GM11168 (cell line): ENCODE measurements around the gene ESYT3.

Source experiments
- in situ Hi-C: fragments of 300-500 bp; cut with MboI; formaldehyde crosslinking; loops from one replicate; pipeline ENCODE4 v1.12.0; 2022; ENCODE audit warnings: low sequenced_read_pairs; ENCODE audit not compliant: unreplicated experiment

The ESYT3 gene

DNA sequence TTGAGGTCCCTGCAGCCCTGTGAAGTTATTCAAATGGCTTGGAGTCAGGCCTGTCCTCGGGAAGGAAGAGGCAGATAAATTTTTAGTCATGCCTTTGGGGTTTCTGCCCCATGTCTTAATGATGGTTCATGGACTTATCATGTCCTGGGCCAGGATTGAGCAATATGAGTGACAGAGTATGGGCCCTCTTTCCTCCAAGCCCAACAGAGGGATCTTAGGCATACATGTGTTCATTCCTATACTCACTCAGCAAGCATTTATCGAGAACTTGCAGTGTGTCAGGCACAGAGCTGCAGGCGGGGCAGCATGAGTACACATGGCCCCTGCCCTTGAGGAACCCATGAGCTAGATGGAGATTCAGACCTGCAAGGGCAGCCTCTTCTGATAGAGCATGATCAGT, 6.2 kb downstream of the ESYT3 start:
- in situ Hi-C loops, result no loop called here

DNA sequence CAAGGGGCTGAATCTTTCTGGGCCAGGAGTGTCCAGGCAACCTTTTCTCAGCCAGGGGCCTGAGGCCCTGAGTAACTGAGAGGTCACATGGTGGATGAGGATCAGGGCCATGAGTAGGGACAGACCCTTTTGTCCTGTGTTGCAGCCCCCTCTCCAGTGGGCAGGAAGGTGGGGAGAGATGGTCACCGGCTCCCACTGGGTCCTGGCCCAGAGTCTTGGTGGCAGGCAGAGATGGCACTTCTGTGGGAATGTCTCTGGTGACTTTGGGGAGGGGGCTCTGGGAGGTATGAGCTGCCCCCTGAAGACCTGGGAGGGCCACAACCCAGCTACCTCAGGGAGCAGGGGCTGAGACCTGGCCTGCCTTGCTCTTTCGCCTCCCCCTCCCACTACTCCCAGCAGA, 6.8 kb downstream of the ESYT3 start:
- in situ Hi-C loops, result no loop called here

DNA sequence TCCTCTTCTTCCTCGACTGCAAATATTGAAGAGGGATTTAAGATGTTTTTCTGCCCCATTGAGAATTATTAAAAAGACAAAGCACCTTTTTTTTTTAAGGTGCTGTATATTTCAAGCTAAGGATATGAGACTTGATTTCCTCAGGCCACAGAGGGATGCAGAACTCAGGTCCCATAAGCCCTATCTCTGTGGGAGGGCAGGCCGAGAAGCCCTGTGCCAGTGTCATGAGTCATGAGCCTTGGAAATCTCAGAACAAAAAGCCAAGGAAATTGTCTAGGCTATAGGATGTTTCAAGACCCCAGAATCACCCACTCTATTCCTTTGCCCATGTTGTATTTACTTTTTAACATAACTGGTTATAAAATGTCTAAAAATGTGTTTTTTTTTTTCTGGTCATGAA, 7.3 kb downstream of the ESYT3 start:
- in situ Hi-C loops, result no loop called here

DNA sequence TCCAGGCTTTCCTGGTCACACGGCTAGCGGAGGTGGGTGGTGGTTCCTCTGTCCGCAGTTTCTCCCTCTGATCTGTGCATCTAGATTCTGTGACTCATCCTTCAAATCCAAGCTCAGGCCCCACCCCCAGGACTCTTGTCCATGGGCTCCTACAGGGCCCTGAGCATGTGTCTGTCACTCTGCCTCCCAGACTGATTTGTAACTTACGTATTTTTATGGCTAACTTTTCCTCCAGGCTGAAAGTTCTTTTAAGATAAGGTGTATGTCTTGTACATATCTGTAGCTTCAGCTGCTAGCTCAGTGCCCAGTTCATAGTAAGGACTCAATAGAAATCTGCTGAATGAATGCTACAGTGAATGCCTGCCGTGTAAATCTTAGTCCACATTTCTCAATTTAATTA, 8.0 kb downstream of the ESYT3 start:
- in situ Hi-C loops, result no loop called here

DNA sequence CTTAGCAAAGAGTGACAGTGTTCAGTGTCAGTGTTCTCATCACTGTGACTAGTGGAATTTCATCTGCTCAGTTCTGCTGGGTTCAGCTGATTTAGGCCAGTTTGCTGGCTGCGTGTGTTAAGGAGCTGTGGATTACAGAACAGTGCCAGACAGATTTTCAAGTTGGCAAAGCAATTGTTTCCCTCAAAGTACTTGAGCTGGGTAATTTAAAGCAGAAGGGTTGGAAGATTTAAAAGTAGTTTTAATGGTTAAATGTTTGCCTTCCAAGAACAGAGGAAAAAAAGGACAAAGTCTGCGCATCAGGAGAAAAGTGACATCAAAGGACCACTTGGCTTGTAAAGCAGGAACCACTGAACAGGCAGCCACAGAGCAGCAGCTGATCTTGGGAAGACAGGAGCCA, 8.7 kb downstream of the ESYT3 start:
- in situ Hi-C loops, result no loop called here

DNA sequence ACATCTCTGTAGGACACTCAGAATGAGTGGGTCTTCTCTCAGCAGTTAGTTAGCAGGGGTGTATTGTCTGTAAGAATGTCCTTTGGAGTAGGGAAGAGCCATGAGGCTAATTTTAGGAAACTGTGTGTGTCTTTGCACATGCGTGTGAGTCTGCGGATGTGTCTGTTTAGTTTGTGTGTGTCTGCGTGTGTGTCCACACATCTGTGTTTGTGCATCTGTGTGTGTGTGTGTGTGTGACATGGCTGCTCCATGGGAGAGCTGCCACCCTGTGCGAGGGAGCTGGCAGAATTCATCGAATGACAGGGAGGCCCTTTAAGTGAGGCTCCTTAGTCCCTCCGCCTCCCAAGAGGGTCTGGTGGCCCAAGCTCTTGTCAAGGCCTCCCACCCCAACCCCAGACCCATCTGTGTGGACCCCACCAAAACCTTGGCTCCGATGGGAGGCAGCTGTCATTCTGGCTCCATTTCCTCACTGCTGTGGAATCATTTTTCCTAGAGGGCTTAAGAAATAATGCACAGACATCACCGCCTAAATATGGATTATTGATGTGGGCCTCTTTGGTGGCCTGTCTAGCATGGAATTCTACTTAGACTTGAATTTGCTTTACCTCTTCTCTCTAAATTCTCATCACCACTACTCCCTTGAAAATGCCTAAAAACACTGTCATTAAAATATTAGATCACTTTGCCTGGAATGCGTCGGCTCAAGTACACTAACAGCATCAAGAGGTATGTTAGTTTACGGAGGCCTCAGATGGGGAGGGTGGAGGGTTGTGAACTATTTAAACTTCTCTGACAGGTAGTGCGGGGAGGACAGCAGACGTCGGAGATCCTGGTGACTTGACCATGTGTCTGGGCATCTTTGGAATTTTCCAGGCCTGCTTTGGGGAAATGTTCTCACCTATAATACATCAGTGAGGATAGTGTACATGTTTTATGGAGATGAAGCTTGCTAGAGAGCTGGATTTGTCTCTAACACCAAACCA, 9.4 kb downstream of the ESYT3 start:
- in situ Hi-C loops, result no loop called here

DNA sequence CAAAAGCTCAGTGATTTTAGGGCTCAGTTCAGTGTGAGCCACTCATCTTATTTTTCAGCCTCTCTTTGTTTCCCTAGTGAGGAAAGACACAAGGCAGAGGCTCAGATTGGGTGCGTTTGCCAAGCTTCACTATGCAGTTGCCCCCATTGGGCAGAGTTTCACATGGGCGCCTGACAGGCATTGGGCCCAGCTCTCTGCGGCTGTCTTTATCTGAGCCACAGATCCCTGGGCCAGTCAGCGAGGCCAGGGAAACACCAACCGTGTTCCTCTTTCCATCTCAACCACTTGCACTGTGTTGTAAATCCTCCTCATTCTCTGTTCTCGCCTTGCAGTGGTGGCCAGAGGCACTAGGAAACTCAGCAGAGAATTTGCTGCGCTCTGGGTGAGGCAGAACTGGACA, 10.8 kb downstream of the ESYT3 start:
- in situ Hi-C loops, result no loop called here

DNA sequence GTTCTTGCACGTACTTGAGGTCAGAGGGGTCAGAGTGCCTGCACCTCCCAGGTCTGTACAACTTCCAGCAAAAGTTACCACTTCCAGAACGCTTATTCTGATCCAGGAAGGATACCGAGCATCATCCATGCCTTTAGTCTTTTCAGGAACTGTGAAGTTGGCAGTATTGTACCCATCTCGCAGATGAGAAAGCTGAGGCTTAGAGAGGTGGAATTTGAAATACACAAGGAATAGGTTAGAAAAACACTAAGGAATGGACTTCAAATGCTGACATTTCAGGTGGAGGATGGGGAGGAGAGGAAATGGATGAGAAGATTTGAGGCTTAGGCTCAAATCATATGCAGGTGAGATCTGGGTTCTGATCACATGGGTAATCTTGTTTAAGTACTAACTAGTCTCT, 11.2 kb downstream of the ESYT3 start:
- in situ Hi-C loops, result no loop called here

DNA sequence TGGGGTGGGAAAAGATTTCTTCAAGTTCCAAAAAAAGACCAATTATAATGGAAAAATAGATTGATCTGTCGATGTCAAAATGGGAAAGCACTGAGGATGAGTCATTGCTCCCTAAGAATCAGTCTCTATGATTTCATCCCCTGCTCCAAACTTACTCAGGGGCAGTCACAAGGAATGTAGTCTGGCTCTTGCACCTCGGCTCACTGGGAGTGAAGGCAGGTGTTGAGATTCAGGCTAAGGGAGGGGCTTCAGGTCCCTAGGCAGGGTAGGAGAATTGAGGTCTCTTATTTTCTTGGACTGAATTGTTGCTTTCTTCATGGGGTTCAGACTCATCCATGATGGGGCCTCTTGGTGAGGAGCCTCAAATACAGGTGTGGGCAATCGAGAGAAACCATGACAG, 14.2 kb downstream of the ESYT3 start:
- in situ Hi-C loops, result no loop called here

DNA sequence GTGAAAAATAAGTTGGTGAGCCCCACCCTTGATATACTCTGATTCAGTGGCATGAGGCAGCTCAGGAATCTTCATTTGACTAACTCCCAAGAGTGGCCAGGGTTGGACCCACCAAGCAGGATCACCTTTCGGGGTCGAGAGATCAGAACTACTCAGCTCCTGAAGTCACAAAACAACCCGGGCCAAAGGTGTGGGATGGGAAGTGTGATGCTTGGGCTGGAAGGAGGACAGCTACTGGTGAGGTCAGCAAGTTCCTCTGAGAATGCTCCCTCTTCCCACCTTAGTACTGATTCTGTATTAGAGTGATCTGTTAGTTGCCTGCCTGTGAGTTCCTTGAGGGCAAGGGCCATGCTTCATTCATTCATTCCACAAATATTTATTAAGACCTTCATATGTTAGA, 15.1 kb downstream of the ESYT3 start:
- in situ Hi-C loops, result no loop called here

DNA sequence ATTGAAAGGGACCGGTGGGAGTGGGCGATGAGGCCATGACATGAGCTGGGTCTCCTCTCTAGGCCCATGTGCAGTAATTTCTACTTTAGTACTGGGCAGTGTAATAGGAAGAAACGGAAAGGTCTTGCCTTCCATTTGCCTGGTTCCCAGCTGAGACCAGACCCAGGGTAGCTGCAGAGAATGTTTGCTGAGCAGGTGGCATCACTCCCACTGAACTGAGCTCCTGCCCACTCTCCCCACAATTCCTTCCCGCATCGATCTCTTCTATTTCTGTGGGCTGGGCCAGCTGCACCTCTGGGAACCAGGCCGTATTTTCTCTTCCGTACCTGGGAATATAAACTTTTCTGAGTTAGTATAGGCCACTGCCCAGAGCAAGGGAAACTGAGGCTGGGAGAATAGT, 15.8 kb downstream of the ESYT3 start:
- in situ Hi-C loops, result loop anchor here (25.0 kb wide), 1 partner anchor 462 kb away; no protein-coding TSS in a partner anchor

DNA sequence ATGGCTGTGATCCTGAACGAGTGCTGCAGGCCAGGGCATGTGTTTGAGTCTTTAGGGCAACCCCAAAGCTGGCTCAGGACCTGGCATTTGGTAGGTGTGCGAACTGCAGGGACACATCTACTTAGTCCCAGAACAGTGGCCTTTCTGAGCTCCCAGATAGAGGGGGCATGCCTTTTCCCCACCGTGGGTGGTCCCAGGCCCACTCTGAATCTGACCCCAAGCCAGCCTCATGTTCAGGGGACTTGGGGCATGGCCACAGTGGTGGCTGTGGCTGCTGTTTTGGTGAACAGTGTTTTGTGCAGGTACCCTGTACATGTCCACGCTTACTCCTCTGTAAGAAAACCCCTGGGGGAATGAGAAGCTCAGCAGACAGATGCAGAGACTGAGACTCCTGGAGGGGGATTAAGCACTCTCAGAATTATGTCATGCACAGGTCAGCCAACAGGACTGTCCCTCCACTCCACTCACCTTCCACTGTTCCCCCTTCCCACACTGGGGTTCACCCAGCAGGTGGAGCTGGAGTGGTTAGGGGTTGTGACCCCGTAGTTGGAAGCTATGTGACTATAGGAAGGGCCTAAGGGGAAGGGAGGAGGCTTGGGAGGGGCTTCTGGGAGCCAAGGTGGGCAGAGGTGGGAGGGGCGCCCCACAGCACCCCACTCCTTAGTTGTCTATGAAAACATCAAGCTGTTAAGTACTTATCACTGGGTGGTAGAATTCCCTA, 16.4 kb downstream of the ESYT3 start:
- in situ Hi-C loops, result loop anchor here (25.0 kb wide), 1 partner anchor 461 kb away; no protein-coding TSS in a partner anchor

DNA sequence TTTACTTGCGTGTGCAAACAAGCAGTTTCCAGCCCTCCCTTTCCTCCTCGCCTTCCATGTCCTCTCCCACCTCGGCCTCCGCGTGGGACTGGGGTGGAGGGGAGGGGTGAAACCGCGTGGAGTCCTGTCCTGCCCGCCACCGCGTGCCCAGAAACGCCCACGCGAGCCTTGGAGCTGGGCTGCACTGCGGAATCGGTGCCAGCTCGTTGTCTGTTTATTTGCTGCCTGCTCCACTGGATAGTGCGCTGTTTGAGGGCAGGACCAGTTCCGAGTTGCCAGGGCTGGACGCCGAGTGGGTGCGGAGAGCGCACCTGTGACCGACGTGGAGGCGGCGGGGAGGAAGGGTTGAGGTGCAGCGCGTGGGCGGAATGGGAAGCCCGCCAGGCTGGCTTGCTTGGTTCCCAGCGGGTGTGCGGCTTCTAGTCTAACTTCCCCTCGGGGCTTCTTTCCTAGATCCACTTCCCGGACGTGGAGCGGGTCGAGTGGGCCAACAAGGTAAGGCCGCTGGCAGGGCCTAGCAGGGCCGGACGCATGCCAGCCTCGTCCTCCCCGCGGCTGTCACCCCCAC, 17.3 kb downstream of the ESYT3 start:
- in situ Hi-C loops, result loop anchor here (25.0 kb wide), 1 partner anchor 461 kb away; no protein-coding TSS in a partner anchor

DNA sequence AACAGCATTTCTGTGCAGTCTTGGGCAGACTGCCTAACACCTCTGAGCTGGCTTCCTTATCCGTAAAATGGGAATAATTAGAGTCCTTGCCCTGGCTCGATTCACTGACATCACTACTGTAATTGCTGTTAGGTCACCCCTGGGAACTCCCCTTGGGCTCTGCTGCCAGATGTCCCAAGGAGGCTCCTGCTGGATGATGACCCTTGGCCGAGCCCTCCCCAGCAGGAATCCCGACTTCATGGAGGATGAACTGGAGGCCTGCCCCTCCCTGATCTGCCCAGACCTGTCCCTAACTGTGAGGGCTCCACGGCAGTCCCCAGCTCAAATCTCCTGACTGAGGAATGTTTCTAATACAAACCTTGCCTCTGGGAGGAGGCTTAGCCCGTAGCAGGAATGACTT, 18.0 kb downstream of the ESYT3 start:
- in situ Hi-C loops, result loop anchor here (25.0 kb wide), 1 partner anchor 460 kb away; no protein-coding TSS in a partner anchor

DNA sequence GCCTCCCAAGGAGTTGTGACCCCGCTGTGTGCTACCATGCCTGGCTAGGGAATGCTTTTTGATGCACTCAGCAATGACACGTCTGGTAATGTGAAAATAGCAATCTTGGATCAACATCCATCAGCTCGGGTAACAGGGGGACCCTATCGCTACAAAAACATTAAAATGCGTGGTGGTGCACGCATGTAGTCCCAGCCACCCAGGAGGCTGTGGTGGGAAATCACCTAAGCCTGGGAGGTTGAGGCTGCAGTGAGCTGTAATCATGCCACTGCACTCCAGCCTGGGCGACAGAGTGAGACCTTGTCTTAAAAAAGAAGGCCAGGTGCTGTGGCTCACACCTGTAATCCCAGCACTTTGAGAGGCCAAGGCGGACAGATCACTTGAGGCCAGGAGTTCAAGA, 19.5 kb downstream of the ESYT3 start:
- in situ Hi-C loops, result loop anchor here (25.0 kb wide), 1 partner anchor 458 kb away; no protein-coding TSS in a partner anchor

DNA sequence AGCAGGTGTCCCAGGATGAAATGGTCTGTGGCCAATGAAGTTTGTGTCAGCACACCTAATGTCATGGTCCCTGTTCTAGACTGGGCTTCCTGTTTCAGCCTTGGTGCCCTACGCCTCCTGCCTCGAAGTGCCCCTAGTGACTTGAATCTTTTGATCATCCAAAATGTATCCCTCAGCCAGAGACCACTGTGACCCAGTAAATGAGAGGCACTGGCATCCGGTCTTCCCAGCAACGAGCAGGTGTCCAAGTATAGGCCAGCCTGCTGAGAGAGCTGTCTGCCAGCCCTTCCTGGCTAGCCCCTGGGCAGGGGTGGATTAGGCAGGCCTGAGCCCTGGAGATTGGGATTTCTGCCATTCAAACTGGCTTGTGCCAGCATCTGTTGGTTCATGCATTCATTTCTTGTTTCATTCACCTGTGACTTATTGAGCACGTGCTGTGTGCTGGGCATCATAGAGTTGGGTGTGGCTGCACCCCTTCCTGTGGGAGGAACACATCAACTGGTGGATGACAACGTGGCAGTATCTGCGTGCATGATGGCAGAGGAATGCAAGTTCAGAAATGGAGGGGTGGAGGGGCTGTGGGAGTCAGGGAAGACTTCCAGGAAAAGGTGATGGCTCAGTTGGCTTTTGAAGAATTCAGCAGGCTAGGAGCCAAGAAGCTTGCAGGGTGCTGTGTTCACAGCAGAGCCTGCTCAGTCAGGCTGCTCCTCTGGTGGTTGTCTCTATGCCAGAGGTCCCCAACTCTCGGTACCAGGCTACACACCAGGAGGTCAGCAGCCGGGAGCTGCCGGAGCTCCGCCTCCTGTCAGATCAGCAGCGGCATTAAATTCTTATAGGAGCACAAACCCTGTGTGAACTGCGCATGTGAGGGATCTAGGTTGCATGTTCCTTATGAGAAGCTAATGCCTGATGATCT, 21.6 kb downstream of the ESYT3 start:
- in situ Hi-C loops, result loop anchor here (25.0 kb wide), 1 partner anchor 456 kb away; no protein-coding TSS in a partner anchor

DNA sequence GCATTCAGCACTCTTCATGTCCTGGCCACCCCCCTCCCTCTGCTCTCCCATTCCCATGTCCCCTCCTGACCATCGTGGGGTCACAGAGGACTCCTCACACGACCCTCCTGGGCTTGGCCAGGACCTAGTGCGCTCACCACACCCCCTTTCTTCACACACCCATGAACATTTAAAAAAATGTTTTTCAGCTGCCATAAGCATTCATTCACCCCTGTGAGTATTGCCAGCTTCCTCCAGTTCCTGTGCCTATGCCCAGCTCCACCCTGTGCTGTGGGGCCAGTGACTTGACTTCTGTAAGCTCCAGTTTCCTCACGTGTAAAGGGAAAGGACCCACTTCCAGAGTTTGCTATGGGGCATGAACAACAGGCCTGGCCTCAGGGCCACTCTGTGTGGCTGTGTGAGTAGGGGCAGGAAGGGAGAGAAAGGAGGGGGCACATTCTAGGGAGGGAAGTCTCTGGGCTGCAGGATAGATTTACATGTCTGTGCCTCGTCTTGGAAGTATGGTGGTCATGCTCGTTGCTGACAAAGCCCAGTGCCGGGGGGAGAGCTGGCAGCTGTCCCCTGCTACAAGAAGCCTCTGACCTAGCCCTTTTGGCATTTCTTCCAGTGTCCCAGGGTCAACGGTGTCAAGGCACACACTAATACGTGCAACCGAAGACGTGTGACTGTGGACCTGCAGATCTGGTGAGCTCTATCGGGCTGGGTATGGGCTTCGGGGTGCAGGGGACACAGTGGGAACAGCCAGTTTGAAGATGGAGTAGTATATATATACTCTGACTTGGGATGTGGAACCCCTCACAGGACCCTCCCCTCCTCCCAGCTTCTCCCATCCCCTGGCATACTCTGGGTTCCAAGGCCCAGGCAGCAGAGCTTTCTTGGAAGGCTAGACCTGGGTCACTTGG, 22.8 kb downstream of the ESYT3 start:
- in situ Hi-C loops, result loop anchor here (25.0 kb wide), 1 partner anchor 455 kb away; no protein-coding TSS in a partner anchor

DNA sequence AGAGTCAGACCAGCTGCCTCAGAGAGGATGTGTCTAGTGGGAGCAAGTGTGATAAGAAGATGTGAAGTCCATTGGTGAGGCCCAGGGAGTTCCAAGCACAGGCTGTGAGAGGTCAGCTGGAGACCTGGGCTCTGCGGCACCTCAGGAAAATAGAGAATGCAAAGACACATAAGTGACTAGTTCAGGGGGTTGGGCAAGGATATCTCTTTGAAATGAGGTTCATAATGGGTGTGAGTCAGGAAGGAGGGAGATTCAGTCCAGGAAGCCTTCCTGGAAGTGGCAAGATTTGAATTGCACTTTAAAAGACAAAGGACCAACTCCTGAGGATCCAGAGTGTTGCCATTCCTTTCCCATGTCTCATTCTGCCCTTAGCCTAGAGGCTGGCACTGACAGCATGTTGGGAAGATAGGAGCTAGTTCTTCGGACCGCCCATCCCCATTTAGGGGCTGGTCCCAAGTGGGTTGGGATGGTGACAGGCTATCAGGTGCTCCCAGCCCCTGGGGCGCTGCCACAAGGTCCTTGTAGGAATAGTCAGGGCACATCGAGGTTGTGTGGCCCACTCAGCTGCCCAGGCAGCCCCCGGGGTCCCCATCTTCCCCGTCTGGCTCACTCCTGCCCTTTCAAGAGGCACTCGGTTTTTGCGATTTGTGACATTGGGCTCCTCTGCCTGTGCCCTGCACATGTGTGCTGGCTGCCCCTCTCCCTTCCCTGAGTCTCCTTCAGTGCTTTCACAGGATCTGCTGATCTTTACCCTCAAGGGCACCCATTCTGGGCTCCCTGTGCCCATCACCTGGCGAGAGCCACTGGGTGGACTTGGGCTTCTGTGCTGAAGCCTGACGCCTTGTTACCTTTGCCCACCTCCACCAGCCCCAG, 23.7 kb downstream of the ESYT3 start:
- in situ Hi-C loops, result loop anchor here (25.0 kb wide), 1 partner anchor 454 kb away; no protein-coding TSS in a partner anchor
